ENCODE measurements around the gene LRIG2.
"Not testable (repeated sequence)": the region's sequence is repeated elsewhere in the genome, so short reads cannot be mapped to it uniquely, and the experiment has no call there.

LRIG2 gene

DNA sequence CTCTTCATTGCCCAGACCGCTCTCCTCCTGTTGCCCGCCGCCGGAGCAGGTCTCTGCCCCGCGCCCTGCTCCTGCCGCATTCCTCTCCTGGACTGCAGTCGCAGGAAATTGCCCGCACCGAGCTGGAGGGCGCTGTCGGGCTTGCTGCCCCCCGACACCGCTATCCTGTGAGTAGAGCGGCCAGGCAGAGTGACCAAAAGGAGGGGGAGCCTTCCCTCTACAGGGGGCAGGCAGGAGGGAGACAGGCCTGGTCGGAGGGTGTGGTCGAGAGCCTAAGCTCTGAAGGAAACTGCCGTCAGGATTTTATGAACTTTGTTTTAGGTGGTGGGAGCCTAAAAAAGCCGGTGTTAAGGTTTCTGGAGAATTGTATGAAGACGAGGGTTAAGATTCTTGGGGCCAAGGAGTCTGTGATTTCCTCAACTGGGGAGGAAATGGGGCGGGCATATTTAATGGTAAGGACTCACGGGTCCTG, 517 bp downstream of the LRIG2 start:
- peak overlapping the region; percentile 96 for H3K4me3 ChIP-seq (replicated peaks; ENCODE audit: low read depth, low read length)
- TF ChIP-seq, protein P1, sequence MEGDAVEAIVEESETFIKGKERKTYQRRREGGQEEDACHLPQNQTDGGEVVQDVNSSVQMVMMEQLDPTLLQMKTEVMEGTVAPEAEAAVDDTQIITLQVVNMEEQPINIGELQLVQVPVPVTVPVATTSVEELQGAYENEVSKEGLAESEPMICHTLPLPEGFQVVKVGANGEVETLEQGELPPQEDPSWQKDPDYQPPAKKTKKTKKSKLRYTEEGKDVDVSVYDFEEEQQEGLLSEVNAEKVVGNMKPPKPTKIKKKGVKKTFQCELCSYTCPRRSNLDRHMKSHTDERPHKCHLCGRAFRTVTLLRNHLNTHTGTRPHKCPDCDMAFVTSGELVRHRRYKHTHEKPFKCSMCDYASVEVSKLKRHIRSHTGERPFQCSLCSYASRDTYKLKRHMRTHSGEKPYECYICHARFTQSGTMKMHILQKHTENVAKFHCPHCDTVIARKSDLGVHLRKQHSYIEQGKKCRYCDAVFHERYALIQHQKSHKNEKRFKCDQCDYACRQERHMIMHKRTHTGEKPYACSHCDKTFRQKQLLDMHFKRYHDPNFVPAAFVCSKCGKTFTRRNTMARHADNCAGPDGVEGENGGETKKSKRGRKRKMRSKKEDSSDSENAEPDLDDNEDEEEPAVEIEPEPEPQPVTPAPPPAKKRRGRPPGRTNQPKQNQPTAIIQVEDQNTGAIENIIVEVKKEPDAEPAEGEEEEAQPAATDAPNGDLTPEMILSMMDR (IDR thresholded peaks at IDR 0.05; ENCODE audit: low read length, missing control alignments) = peak; percentile 40
- peak; percentile 59 for DNase-seq (ENCODE audit: low read depth)

DNA sequence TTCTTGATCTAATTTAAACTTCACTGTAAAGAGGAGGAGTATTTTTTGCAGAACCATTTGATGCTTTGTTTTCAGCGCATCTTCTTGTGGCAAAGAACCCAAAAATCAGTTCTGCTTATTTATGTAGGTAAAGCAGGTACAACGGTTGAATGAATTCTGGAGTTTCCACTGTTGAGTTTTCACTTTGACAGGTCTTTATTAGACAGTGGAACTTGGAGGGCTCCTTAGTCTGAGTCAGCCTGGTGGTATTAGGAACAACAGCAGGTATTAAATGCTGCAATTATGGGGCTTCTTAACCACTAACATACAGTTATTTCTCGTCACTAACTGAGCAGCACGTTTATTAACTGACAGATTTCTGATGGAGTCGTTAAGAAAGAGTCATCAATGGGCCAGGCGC, 1.2 kb downstream of the LRIG2 start:
- peak; percentile 20 for DNase-seq (ENCODE audit: low read depth)
- TF ChIP-seq, protein P1 (IDR thresholded peaks at IDR 0.05; ENCODE audit: low read length, missing control alignments) = no peak
- H3K4me3 ChIP-seq (replicated peaks; ENCODE audit: low read depth, low read length) = peak overlapping the region; percentile 96

DNA sequence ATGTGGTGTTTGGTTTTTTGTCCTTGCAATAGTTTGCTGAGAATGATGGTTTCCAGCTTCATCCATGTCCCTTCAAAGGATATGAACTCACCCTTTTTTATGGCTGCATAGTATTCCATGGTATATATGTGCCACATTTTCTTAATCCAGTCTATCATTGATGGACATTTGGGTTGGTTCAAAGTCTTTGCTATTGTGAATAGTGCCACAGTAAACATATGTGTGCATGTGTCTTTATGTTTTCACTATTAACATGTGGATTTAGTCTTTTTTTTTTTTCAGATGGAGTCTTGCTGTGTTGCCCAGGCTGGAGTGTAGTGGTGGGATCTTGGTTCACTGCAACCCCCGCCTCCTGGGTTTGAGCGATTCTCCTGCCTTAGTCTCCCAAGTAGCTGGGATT, 5.0 kb downstream of the LRIG2 start:
- DNase-seq (ENCODE audit: low read depth); H3K4me3 ChIP-seq (replicated peaks; ENCODE audit: low read depth, low read length): not testable (repeated sequence)

DNA sequence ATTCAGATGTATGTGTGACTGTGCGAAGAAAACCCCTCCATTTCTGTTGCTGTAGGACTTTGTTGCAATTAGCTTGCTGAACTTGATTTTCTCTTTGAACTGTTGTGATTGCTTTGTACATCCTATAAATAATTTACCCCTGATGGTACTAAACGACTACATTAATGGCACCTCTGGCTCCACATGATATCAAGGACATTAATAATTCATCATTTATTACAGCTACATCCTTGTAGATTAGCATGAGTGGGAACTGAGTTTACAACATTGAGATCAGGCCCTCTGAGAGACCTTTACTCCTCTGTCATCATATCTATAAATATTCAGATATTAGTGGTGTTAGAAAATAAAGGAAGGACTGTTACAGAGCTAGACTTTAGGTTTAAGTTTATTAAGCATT, 13.5 kb downstream of the LRIG2 start:
- H3K4me3 ChIP-seq (replicated peaks; ENCODE audit: low read depth, low read length) = no peak overlapping the region
- DNase-seq (ENCODE audit: low read depth) = no peak
- TF ChIP-seq, protein P1 (IDR thresholded peaks at IDR 0.05; ENCODE audit: low read length, missing control alignments) = no peak

DNA sequence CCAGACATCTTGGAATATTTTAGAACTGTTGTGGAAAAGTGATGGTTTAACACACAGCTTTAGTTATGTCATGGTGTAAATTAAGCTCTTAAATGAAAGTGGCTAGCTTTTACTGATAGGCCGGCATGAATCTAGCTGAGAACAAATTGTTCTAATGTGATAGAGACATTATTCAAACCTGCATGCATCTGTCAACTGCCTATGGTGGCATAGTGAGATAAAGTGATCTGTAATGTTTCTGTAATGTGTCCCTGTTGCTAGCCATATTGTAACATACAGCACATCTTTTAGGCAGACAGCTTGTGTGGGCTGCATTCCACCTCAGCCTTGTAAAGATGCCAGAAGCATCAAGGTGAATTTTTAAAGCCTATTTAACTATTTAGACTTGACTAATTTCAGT, 16.0 kb downstream of the LRIG2 start:
- peak; percentile 28 for DNase-seq (ENCODE audit: low read depth)
- TF ChIP-seq, protein P1 (IDR thresholded peaks at IDR 0.05; ENCODE audit: low read length, missing control alignments) = no peak
- no peak overlapping the region for H3K4me3 ChIP-seq (replicated peaks; ENCODE audit: low read depth, low read length)

DNA sequence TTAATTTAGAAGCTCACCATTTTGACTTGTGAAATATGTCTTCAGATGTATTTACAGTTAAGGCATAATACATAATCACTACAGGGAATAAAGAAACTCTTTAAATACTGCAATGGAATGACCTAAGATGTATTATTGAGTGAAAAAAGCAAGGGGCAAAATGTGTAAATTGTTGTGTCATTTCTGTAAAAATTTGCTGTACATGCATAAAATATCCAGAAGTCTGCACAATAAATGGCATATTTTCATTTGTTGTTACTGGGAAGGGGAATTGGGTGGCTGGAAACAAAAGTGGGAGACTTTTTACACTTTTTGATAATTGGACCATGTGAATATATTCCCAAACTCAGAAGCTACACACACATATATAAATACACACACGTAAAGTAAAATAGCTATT, 17.1 kb downstream of the LRIG2 start:
- DNase-seq (ENCODE audit: low read depth) = no peak
- TF ChIP-seq, protein P1 (IDR thresholded peaks at IDR 0.05; ENCODE audit: low read length, missing control alignments) = no peak
- H3K4me3 ChIP-seq (replicated peaks; ENCODE audit: low read depth, low read length) = no peak overlapping the region

DNA sequence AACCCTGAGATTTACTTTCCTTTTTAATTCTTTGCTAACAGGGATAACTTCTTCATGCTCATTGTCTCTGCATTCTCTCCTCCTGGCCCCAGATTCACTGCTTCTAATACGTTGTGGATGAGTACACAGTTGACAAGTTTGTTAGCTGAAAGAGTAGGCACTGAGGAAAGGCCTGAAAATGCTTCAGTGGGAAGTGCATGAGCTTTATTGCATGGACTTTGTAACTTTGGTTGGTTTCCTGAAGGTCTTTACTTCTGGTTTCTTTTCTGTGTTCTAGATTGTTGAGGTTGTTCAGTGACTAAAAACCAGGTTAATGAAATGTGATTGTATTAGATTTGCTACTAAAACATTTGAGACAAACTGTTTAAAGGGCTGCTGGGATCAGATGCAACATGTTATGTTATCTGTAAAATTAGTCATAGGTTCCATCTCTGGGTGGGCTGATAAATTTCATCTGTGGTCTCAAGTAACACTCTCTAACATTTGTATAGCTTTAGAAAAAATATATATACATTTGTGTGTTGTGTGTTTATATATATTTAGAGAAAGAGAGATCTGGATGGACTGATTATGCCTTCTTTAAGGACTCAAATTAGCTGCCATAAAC, 19.1 kb downstream of the LRIG2 start:
- TF ChIP-seq, protein P1 (IDR thresholded peaks at IDR 0.05; ENCODE audit: low read length, missing control alignments) = no peak
- no peak overlapping the region for H3K4me3 ChIP-seq (replicated peaks; ENCODE audit: low read depth, low read length)
- DNase-seq (ENCODE audit: low read depth) = no peak

Data from fibroblast of pulmonary artery (primary cell).